Muscle of leg (tissue), 11 donors: Measurements from ENCODE around the gene GPHN. TPM values are rescaled to one million over a fixed set of nuclear protein-coding genes. Genes with fewer than 3 reads are reported as not detected.

ENCODE experiments used
- DNase-seq: peaks from one replicate; pipeline ENCODE4 v3.0.0; 2013
- H3K27ac ChIP-seq: one replicate; pipeline ENCODE4 v1.5.1; 2013; ENCODE audit warnings: mild to moderate bottlenecking, low read length, control low read depth
- H3K27me3 ChIP-seq: one replicate; pipeline ENCODE4 v1.6.1; 2013; ENCODE audit warnings: low read length; ENCODE audit not compliant: control insufficient read depth, insufficient read depth
- H3K36me3 ChIP-seq: one replicate; pipeline ENCODE4 v1.6.1; 2013; ENCODE audit warnings: low read length; ENCODE audit not compliant: control insufficient read depth, insufficient read depth
- H3K4me1 ChIP-seq: one replicate; pipeline ENCODE4 v1.6.1; 2013; ENCODE audit warnings: low read length; ENCODE audit not compliant: control insufficient read depth, insufficient read depth
- H3K4me3 ChIP-seq: one replicate; pipeline ENCODE4 v1.5.1; 2013; ENCODE audit warnings: low read length, control low read depth
- H3K9me3 ChIP-seq: replicated peaks from 2 replicates; pipeline ENCODE4 v1.6.1; 2013; ENCODE audit warnings: low read depth, low read length; ENCODE audit not compliant: control insufficient read depth
- WGBS: methylation state at CpG from one replicate; pipeline ENCODE4 v1.1.5; 2013; ENCODE audit warnings: missing lambda C conversion rate; ENCODE audit not compliant: insufficient coverage; 5-methylcytosine and 5-hydroxymethylcytosine counted together
- polyA plus RNA-seq, 8 donors: library from polyadenylated mRNA; unstranded; fragments of 120-200 nt; gene quantifications; one replicate each; pipeline versions ENCODE4 v1.2.1 to v1.2.3, GENCODE V29; 2013; ENCODE audit warnings: inconsistent platforms in 1 of 8, low replicate concordance in 1 of 8; ENCODE audit not compliant: insufficient read length in 8 of 8, insufficient read depth in 1 of 8
- total RNA-seq: library from RNA; stranded (reverse); fragments of 120-200 nt; gene quantifications from one replicate; pipeline ENCODE4 v1.2.4, GENCODE V29; 2013

The GPHN gene
- total and polyA plus RNA-seq, 9 donors, result 13.6 to 19.4 (median 16.5) TPM

DNA sequence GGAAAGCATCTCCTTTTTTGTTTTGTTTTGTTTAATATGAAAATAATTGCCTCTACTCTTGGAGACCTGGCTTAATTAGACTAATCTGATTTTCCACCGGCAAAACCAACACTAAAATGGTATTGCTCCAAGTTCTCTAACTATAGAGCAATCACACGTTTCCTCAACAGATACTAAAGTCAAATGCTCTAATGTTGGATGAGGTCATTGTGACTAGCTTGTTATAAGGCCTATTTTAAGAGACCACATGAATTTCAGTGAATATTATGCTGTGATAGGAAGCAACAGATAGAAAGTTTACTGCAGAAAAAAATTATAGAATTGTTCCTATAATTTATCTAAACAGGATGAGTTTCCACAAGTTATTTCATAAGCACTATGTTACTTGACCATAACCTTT lies 25.1 kb upstream of the GPHN start:
- Histone ChIP-seq H3K36me3 (no peaks in the 10 kb centered on the region), H3K9me3 (no peaks in the 10 kb centered on the region), H3K4me3 (no peak overlapping the region), H3K27me3 (no peaks in the 10 kb centered on the region), H3K27ac (no peak overlapping the region), H3K4me1 (no peaks in the 10 kb centered on the region)
- no CpG with 5 or more reads among the region's 2 CpGs for WGBS
- DNase-seq, result peak; percentile 17

GRCh38 chr14:66483322-66483721 lies 24.6 kb upstream of the GPHN start:
- DNase-seq, result no peak
- no peaks in the 10 kb centered on the region for H3K36me3 ChIP-seq
- no peak overlapping the region for H3K4me3 ChIP-seq
- no peaks in the 10 kb centered on the region for H3K27me3 ChIP-seq
- H3K9me3 ChIP-seq, result no peaks in the 10 kb centered on the region
- no CpG with 5 or more reads among the region's 1 CpG for WGBS
- H3K4me1 ChIP-seq, result no peaks in the 10 kb centered on the region
- no peak overlapping the region for H3K27ac ChIP-seq

- Histone ChIP-seq H3K9me3 (no peaks in the 10 kb centered on the region), H3K4me3 (no peak overlapping the region), H3K27ac (no peak overlapping the region), H3K4me1 (no peaks in the 10 kb centered on the region), H3K36me3 (no peaks in the 10 kb centered on the region), H3K27me3 (no peaks in the 10 kb centered on the region)
- DNase-seq, result no peak
- WGBS, result 80% methylated on average over 2 of the region's 3 CpGs
Observed at GRCh38 chr14:66485029-66485428, 22.9 kb upstream of the GPHN start.

- H3K4me1 ChIP-seq, result no peaks in the 10 kb centered on the region
- no peaks in the 10 kb centered on the region for H3K9me3 ChIP-seq
- no peaks in the 10 kb centered on the region for H3K27me3 ChIP-seq
- no CpG with 5 or more reads among the region's 2 CpGs for WGBS
- H3K27ac ChIP-seq, result no peak within 1 kb of the TSS
- no peak for DNase-seq
- no peak within 1 kb of the TSS for H3K4me3 ChIP-seq
- H3K36me3 ChIP-seq, result no peaks in the 10 kb centered on the region
Observed at GRCh38 chr14:66485910-66486421, 22.0 kb upstream of the GPHN start, which contains the start of gene CCDC196. Gene CCDC196 (plus strand): TSS chr14:66486371. CDS start chr14:66486503, 132 bp downstream.

DNA sequence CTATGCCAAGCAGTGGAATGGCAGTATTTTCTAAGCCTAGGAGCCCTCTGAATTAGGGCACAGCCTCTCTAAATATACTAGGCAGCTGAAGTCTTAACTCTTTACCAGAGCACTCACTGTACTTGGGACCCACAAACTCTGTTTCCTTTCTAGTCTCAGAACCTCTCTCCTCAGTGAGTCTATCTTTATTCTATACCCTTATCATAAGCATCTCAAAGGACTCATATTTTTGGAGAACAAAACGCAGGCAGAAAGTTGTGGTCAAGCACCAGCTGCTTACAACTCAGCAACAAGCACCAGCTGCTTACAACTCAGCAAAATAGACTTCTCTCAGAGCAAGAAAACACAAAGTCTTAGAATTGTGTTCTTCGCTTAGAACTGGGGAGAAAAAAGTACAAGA lies 20.8 kb upstream of the GPHN start:
- Histone ChIP-seq H3K36me3 (no peaks in the 10 kb centered on the region), H3K4me3 (no peak overlapping the region), H3K4me1 (no peaks in the 10 kb centered on the region), H3K27ac (no peak overlapping the region), H3K27me3 (no peaks in the 10 kb centered on the region), H3K9me3 (no peaks in the 10 kb centered on the region)
- DNase-seq, result no peak
- no CpG with 5 or more reads among the region's 2 CpGs for WGBS

GRCh38 chr14:66490143-66491111 lies 17.5 kb upstream of the GPHN start:
- Histone ChIP-seq H3K9me3 (no peaks in the 10 kb centered on the region), H3K4me1 (no peaks in the 10 kb centered on the region), H3K27ac (no peak overlapping the region), H3K27me3 (no peaks in the 10 kb centered on the region), H3K36me3 (no peaks in the 10 kb centered on the region), H3K4me3 (no peak overlapping the region)
- WGBS, result 73% methylated on average over 1 of the region's 3 CpGs
- no peak for DNase-seq

GRCh38 chr14:66493750-66494149 lies 14.2 kb upstream of the GPHN start:
- no peak overlapping the region for H3K27ac ChIP-seq
- no peak for DNase-seq
- H3K9me3 ChIP-seq, result no peaks in the 10 kb centered on the region
- H3K27me3 ChIP-seq, result no peaks in the 10 kb centered on the region
- H3K36me3 ChIP-seq, result no peaks in the 10 kb centered on the region
- no peaks in the 10 kb centered on the region for H3K4me1 ChIP-seq
- H3K4me3 ChIP-seq, result no peak overlapping the region

- peak; percentile 80 for DNase-seq
- no CpG with 5 or more reads among the region's 4 CpGs for WGBS
- H3K4me3 ChIP-seq, result no peak overlapping the region
- no peak overlapping the region for H3K27ac ChIP-seq
- no peaks in the 10 kb centered on the region for H3K27me3 ChIP-seq
- no peaks in the 10 kb centered on the region for H3K9me3 ChIP-seq
- H3K4me1 ChIP-seq, result no peaks in the 10 kb centered on the region
- no peaks in the 10 kb centered on the region for H3K36me3 ChIP-seq
Observed at GRCh38 chr14:66495218-66496098, 12.5 kb upstream of the GPHN start.

DNA sequence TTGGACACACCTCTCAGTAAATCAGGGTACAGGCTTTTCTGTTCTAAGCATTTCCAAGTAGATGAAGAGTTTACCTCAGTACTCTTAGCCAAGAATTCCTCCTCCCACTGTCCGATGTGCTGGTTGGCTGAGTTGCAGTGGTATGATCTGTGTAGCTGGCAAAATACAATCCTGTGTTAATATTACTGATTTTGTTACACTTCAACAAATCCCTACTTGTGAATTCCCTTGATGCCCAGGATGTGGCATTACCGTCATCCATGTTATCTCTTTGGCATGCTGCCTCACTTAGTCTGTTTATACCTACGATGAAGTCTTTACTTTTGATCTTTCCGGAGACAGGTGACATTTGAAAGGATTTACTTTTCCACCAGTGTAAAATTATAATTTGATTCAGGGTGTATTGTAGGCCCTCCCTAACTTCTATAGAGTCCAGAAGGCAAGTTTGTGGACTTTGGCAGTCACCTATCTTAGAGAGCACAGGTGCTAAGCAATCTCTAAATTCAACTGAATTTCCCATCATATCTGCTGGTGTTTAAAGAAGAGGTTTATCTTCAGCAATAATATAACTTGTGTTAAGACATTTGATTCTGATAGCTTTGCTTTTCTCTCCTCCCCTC lies 11.6 kb upstream of the GPHN start:
- Histone ChIP-seq H3K27me3 (no peaks in the 10 kb centered on the region), H3K9me3 (no peaks in the 10 kb centered on the region), H3K27ac (no peak overlapping the region), H3K36me3 (no peaks in the 10 kb centered on the region), H3K4me1 (no peaks in the 10 kb centered on the region), H3K4me3 (no peak overlapping the region)
- no peak for DNase-seq
- WGBS, result no CpG with 5 or more reads among the region's 4 CpGs
